Measurements from ENCODE around the gene BICDL1. TPM values are rescaled to one million over a fixed set of nuclear protein-coding genes. Genes with fewer than 3 reads are reported as not detected.
A peak's percentile ranks its signal among the peaks of the same experiment; 100 is the strongest.

BICDL1 gene
- total and polyA plus RNA-seq, 10 of the 15 experiments (the other 5 are each of a cell fraction or from before 2014, with no cell fraction given): 0.72 to 12.3 (median 4.2) TPM

- RAD21 ChIA-PET (ENCODE audit: unreplicated experiment): interaction anchor here (1.0 to 3.3 kb wide), 16 partner anchors 10 to 320 kb away, joined by 3 to 36 read pairs (median 4); partner anchors contain the start of genes PXN, RAB35 and RPLP0
- peak overlapping the region; percentile 68 for H2AFZ ChIP-seq (ENCODE audit: control insufficient read depth, low read depth, low read length)
- intact Hi-C loops (cut with micrococcal nuclease; ENCODE audit: unreplicated experiment): loop anchor here (2.0 to 10.0 kb wide), 3 partner anchors 97 to 322 kb away; partner anchors contain the start of genes GCN1 and PRKAB1
- peak overlapping the region; percentile 62; the same call in 1 of the 2 replicates for H3K4me3 ChIP-seq
- H3K27me3 ChIP-seq (replicated peaks in 1 of 2; ENCODE audit: control insufficient read depth in 2 of 2, insufficient read depth in 2 of 2, low read length in 1 of 2): no peaks in the 10 kb centered on the region
- FAIRE-seq (no peak), ATAC-seq (peak; percentile 37), DNase-seq (ENCODE audit: low read depth, low spot score) (no peak)
- H3K79me2 ChIP-seq (ENCODE audit: control insufficient read depth, insufficient read depth, low read length): no peaks in the 10 kb centered on the region
- no peaks in the 10 kb centered on the region for H3K9me3 ChIP-seq (replicated peaks; ENCODE audit: control insufficient read depth, insufficient read depth, low read length)
- peaks cover 6% of the 10 kb centered on the region for H3K4me1 ChIP-seq (ENCODE audit: control insufficient read depth, insufficient read depth, low read length)
- peak overlapping the region; percentile 82; the same call in 1 of the 2 replicates for H3K4me2 ChIP-seq (ENCODE audit: control insufficient read depth, insufficient read depth)
- no peak overlapping the region for H3K9ac ChIP-seq (ENCODE audit: control insufficient read depth, insufficient read depth, low read length)
- no TSS peak for BruUV-seq (replicated peaks)
- in situ Hi-C loops (cut with MboI): no loop called here
- CTCF ChIA-PET: interaction anchor here (0.7 to 2.6 kb wide), 8 partner anchors 10 to 212 kb away, joined by 3 to 18 read pairs (median 4); partner anchors contain the start of gene RPLP0
- SMC1A ChIA-PET (ENCODE audit: uncharacterized antibody, unreplicated experiment): interaction anchor here (0.8 to 2.1 kb wide), 5 partner anchors 18 to 98 kb away, joined by 3 to 8 read pairs (median 5); no protein-coding TSS in a partner anchor
- H4K20me1 ChIP-seq (ENCODE audit: control insufficient read depth, insufficient read depth): peaks cover 4% of the 10 kb centered on the region; the same call in 1 of the 2 replicates
- 0% methylated on average over 14 of the region's 49 CpGs for WGBS (ENCODE audit: insufficient coverage, insufficient replicate concordance, low lambda C conversion rate, missing lambda C conversion rate)
- H3K27ac ChIP-seq (ENCODE audit: control insufficient read depth, insufficient read depth): no peak overlapping the region
- H3K36me3 ChIP-seq (ENCODE audit: control insufficient read depth in 2 of 2, insufficient read depth in 2 of 2, low read length in 1 of 2): no peaks in the 10 kb centered on the region
- POLR2A ChIA-PET: interaction anchor here (0.6 to 2.8 kb wide), 7 partner anchors 15 to 213 kb away, joined by 4 to 18 read pairs (median 5); no protein-coding TSS in a partner anchor
- TF ChIP-seq, protein P1, sequence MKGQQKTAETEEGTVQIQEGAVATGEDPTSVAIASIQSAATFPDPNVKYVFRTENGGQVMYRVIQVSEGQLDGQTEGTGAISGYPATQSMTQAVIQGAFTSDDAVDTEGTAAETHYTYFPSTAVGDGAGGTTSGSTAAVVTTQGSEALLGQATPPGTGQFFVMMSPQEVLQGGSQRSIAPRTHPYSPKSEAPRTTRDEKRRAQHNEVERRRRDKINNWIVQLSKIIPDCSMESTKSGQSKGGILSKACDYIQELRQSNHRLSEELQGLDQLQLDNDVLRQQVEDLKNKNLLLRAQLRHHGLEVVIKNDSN (IDR thresholded peaks at IDR 0.05; ENCODE audit: borderline replicate concordance, extremely low read length, insufficient read depth, low read depth, low read length): no peak
- TF ChIP-seq NFXL1 (IDR thresholded peaks at IDR 0.05; ENCODE audit: borderline replicate concordance) (no peak), ELK1 (IDR thresholded peaks at IDR 0.05; ENCODE audit: low read depth, low read length) (no peak), MYC (IDR thresholded peaks at IDR 0.05; ENCODE audit: insufficient read depth, insufficient read length, insufficient replicate concordance, low read length, severe bottlenecking) (no peak), SIN3A (IDR thresholded peaks at IDR 0.05; ENCODE audit: low read depth, low read length) (peak; percentile 13; the same call in 1 of the 2 replicates), ATF7 (IDR thresholded peaks at IDR 0.05; ENCODE audit: low read depth) (no peak), NR2C2 (IDR thresholded peaks at IDR 0.05; ENCODE audit: borderline replicate concordance, control insufficient read depth, insufficient read length, low read depth) (no peak), IKZF1 (conservative IDR thresholded peaks at IDR 0.05) (peak; percentile 16; the same call in 1 of the 2 replicates), POLR2A (IDR thresholded peaks at IDR 0.05; ENCODE audit: low read depth, low read length) (no peak), HDGF (IDR thresholded peaks at IDR 0.05) (no peak), BACH1 (IDR thresholded peaks at IDR 0.05; ENCODE audit: borderline replicate concordance) (no peak), SUPT20H (IDR thresholded peaks at IDR 0.05; ENCODE audit: borderline replicate concordance, control insufficient read depth, low read depth, low read length) (no peak), YY1 (IDR thresholded peaks at IDR 0.05; ENCODE audit: low read depth, low read length) (peak; percentile 4; the same call in 1 of the 2 replicates)
- TF ChIP-seq, protein P2, sequence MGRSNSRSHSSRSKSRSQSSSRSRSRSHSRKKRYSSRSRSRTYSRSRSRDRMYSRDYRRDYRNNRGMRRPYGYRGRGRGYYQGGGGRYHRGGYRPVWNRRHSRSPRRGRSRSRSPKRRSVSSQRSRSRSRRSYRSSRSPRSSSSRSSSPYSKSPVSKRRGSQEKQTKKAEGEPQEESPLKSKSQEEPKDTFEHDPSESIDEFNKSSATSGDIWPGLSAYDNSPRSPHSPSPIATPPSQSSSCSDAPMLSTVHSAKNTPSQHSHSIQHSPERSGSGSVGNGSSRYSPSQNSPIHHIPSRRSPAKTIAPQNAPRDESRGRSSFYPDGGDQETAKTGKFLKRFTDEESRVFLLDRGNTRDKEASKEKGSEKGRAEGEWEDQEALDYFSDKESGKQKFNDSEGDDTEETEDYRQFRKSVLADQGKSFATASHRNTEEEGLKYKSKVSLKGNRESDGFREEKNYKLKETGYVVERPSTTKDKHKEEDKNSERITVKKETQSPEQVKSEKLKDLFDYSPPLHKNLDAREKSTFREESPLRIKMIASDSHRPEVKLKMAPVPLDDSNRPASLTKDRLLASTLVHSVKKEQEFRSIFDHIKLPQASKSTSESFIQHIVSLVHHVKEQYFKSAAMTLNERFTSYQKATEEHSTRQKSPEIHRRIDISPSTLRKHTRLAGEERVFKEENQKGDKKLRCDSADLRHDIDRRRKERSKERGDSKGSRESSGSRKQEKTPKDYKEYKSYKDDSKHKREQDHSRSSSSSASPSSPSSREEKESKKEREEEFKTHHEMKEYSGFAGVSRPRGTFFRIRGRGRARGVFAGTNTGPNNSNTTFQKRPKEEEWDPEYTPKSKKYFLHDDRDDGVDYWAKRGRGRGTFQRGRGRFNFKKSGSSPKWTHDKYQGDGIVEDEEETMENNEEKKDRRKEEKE (IDR thresholded peaks at IDR 0.05): no peak
- TF ChIP-seq, protein P3, sequence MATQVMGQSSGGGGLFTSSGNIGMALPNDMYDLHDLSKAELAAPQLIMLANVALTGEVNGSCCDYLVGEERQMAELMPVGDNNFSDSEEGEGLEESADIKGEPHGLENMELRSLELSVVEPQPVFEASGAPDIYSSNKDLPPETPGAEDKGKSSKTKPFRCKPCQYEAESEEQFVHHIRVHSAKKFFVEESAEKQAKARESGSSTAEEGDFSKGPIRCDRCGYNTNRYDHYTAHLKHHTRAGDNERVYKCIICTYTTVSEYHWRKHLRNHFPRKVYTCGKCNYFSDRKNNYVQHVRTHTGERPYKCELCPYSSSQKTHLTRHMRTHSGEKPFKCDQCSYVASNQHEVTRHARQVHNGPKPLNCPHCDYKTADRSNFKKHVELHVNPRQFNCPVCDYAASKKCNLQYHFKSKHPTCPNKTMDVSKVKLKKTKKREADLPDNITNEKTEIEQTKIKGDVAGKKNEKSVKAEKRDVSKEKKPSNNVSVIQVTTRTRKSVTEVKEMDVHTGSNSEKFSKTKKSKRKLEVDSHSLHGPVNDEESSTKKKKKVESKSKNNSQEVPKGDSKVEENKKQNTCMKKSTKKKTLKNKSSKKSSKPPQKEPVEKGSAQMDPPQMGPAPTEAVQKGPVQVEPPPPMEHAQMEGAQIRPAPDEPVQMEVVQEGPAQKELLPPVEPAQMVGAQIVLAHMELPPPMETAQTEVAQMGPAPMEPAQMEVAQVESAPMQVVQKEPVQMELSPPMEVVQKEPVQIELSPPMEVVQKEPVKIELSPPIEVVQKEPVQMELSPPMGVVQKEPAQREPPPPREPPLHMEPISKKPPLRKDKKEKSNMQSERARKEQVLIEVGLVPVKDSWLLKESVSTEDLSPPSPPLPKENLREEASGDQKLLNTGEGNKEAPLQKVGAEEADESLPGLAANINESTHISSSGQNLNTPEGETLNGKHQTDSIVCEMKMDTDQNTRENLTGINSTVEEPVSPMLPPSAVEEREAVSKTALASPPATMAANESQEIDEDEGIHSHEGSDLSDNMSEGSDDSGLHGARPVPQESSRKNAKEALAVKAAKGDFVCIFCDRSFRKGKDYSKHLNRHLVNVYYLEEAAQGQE (IDR thresholded peaks at IDR 0.05; ENCODE audit: low read depth, low read length): 0 out of 2 replicates have a peak, but pooled peaks have one; percentile 43
These were observed 310 bp downstream of the BICDL1 start for GRCh38 chr12:119989361-119989730.
